NCI-H2171 treated with DMSO at 0.1 percent for 48 hours (cell line): ENCODE measurements around the gene C1orf21.

Experiments used
- DNase-seq: peaks from one replicate; lab custom pipeline; 2025; lab: John Stamatoyannopoulos, UW

C1orf21 gene

GRCh38 chr1:184513966-184514365 is 127.1 kb downstream of the C1orf21 start:
- no peak for DNase-seq

- DNase-seq, result no peak
These were observed 127.6 kb downstream of the C1orf21 start for GRCh38 chr1:184514447-184514846.

- no peak for DNase-seq
These were observed 130.3 kb downstream of the C1orf21 start for GRCh38 chr1:184517130-184517529.

GRCh38 chr1:184518736-184519357 is 132.0 kb downstream of the C1orf21 start:
- no peak for DNase-seq

GRCh38 chr1:184520336-184520735 is 133.5 kb downstream of the C1orf21 start:
- no peak for DNase-seq

- DNase-seq, result no peak
These were observed 137.4 kb downstream of the C1orf21 start for GRCh38 chr1:184524248-184524647.

GRCh38 chr1:184527402-184527801 is 140.6 kb downstream of the C1orf21 start:
- no peak for DNase-seq

- no peak for DNase-seq
These were observed 143.4 kb downstream of the C1orf21 start for GRCh38 chr1:184530226-184530625.

- DNase-seq, result no peak
These were observed 144.5 kb downstream of the C1orf21 start for GRCh38 chr1:184531296-184531695.

- no peak for DNase-seq
These were observed 145.4 kb downstream of the C1orf21 start for GRCh38 chr1:184532199-184532598.

GRCh38 chr1:184533049-184533448 is 146.2 kb downstream of the C1orf21 start:
- DNase-seq, result no peak

- no peak for DNase-seq
These were observed 147.1 kb downstream of the C1orf21 start for GRCh38 chr1:184533915-184534314.

- no peak for DNase-seq
These were observed 147.9 kb downstream of the C1orf21 start for GRCh38 chr1:184534690-184535089.

GRCh38 chr1:184535191-184535970 is 148.6 kb downstream of the C1orf21 start:
- no peak for DNase-seq

GRCh38 chr1:184536246-184536985 is 149.6 kb downstream of the C1orf21 start:
- no peak for DNase-seq

- DNase-seq, result no peak
These were observed 152.8 kb downstream of the C1orf21 start for GRCh38 chr1:184539580-184539979.

- DNase-seq, result no peak
These were observed 154.8 kb downstream of the C1orf21 start for GRCh38 chr1:184541537-184542152.

- DNase-seq, result no peak
These were observed 155.5 kb downstream of the C1orf21 start for GRCh38 chr1:184542291-184542690.

GRCh38 chr1:184545601-184546000 is 158.8 kb downstream of the C1orf21 start:
- DNase-seq, result no peak

GRCh38 chr1:184552446-184552845 is 165.6 kb downstream of the C1orf21 start:
- DNase-seq, result no peak

- no peak for DNase-seq
These were observed 167.0 kb downstream of the C1orf21 start for GRCh38 chr1:184553845-184554244.
